ENCODE data around the gene NXPH4. TPM values are rescaled to one million over a fixed set of nuclear protein-coding genes. Genes with fewer than 3 reads are reported as not detected.

The NXPH4 gene
- total RNA-seq, 2 experiments from 2014 or later: 5.3 to 10.5 TPM

DNA sequence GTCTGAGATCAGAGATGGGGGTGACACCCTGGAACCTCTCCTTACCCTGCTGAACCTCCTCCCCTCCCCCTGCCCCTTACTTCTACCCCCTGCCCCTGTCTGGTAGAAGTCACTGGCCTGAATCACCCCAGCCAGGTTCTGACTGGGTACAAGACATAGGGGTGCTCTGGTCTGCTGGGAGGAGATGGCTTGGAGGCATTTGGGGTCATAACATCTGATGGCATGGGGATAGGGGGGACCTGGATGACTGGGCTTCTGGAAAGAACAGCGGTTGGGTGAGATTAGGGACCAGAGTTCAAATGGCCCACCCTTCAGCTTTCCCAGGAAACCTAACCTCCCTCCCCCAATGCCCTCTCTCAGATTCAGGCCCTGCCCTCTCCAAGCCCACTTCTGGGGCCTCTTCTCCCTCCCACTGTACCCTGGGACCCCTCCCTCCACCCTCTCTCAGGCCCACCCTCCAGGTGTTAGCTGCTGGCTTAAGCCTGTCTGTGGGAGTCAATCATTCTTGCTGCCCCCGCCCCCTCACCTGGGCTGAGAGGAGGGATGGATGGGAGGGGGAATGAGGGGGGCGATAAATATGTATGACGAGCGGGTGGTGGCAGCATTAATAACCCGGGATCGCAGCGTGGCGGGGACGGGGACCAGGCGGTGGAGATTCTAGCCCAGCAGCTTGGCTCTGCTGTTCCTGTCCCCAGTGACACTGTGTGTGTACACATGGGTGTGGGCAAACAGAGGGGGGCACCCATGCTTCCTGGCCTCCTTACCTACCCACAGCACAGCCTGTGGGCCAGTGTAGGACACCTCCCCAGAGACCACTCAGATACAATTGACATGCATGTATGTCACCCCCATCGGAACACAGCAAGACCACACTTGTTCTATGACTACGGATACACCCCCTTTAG, 5.9 kb downstream of the NXPH4 start:
- H3K4me2 ChIP-seq (ENCODE audit: low read length): no peak overlapping the region; the same call in 1 of the 2 replicates
- H3K27ac ChIP-seq (ENCODE audit: low read depth, low read length, poor library complexity, severe bottlenecking): no peak overlapping the region
- no TSS peak for BruUV-seq (replicated peaks)
- H3K36me3 ChIP-seq (ENCODE audit: insufficient read depth, low read length): no peaks in the 10 kb centered on the region
- no peaks in the 10 kb centered on the region for H4K20me1 ChIP-seq (ENCODE audit: insufficient read depth, low read length)
- H3K4me3 ChIP-seq (ENCODE audit: low read depth, low read length, poor library complexity, severe bottlenecking): no peak overlapping the region
- no peaks in the 10 kb centered on the region for H3K9me3 ChIP-seq (ENCODE audit: low read length)
- TF ChIP-seq, protein P1, sequence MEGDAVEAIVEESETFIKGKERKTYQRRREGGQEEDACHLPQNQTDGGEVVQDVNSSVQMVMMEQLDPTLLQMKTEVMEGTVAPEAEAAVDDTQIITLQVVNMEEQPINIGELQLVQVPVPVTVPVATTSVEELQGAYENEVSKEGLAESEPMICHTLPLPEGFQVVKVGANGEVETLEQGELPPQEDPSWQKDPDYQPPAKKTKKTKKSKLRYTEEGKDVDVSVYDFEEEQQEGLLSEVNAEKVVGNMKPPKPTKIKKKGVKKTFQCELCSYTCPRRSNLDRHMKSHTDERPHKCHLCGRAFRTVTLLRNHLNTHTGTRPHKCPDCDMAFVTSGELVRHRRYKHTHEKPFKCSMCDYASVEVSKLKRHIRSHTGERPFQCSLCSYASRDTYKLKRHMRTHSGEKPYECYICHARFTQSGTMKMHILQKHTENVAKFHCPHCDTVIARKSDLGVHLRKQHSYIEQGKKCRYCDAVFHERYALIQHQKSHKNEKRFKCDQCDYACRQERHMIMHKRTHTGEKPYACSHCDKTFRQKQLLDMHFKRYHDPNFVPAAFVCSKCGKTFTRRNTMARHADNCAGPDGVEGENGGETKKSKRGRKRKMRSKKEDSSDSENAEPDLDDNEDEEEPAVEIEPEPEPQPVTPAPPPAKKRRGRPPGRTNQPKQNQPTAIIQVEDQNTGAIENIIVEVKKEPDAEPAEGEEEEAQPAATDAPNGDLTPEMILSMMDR (conservative IDR thresholded peaks at IDR 0.05; ENCODE audit: low read length): no peak
- no peak for TF ChIP-seq EZH2phosphoT487 (IDR thresholded peaks at IDR 0.05; ENCODE audit: borderline replicate concordance, low read depth, low read length)
- CTCF ChIA-PET (ENCODE audit: unreplicated experiment): no interaction called here
- intact Hi-C loops (cut with micrococcal nuclease; ENCODE audit: unreplicated experiment): no loop called here
- no peak for DNase-seq (ENCODE audit: low spot score)
- POLR2A ChIA-PET: no interaction called here
- H2AFZ ChIP-seq (ENCODE audit: low read length): no peak overlapping the region
- H3K79me2 ChIP-seq (ENCODE audit: insufficient read depth, low read depth, low read length): no peaks in the 10 kb centered on the region
- H3K4me1 ChIP-seq (ENCODE audit: insufficient read depth, low read length, poor library complexity, severe bottlenecking): peaks cover 52% of the 10 kb centered on the region
- no peaks in the 10 kb centered on the region for H3K9me2 ChIP-seq (ENCODE audit: insufficient read depth, low read length)

DNA sequence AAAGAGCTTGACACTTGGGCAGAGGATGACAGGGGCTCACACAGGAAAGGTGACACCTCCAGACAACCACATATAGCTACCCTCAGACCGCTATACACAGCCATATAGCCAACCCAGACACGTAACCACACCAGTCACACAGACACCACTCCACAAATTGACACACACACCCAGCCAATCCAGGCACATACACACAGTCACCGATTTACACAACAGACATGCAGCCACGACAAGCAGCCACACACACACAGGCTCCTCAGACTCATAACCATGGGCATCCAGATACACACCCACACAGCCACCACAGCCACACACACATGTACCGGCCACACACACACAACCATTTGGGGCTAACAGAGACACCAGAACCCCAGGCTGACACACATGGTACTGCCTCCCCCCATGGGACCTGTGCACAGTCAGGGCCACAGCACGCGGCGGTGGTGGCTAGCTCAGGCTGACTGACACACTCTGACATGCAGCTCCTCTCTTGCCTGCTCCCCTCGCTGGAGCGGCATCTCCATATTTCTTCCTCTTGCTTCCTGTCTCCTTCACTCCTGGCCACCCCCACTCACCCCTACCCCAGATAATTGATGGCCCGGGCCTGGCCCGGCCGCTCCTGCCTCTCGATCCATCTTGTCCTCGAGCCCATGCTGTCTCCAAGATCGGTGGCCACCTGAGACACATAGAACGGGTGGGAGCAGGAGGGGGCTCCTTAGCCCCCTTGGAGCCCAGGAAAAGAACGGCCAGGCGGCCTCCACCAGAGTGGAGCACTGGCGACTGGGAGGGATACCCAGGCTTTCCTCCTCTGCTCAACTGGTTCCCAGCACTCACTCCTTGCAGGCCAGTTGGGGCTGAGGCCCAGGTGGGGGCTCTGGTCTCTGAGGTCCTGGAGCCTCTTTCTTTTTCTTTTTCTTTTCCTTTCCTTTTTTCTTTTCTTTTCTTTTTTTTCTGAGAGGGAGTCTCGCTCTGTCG, 6.9 kb downstream of the NXPH4 start:
- Histone ChIP-seq H4K20me1 (ENCODE audit: insufficient read depth, low read length) (no peaks in the 10 kb centered on the region), H3K36me3 (ENCODE audit: insufficient read depth, low read length) (no peaks in the 10 kb centered on the region), H3K4me3 (ENCODE audit: low read depth, low read length, poor library complexity, severe bottlenecking) (no peak overlapping the region), H2AFZ (ENCODE audit: low read length) (no peak overlapping the region), H3K9me2 (ENCODE audit: insufficient read depth, low read length) (no peaks in the 10 kb centered on the region), H3K9me3 (ENCODE audit: low read length) (no peaks in the 10 kb centered on the region), H3K4me2 (ENCODE audit: low read length) (no peak overlapping the region; the same call in 1 of the 2 replicates), H3K27ac (ENCODE audit: low read depth, low read length, poor library complexity, severe bottlenecking) (no peak overlapping the region), H3K79me2 (ENCODE audit: insufficient read depth, low read depth, low read length) (no peaks in the 10 kb centered on the region), H3K4me1 (ENCODE audit: insufficient read depth, low read length, poor library complexity, severe bottlenecking) (peaks cover 49% of the 10 kb centered on the region)
- no TSS peak for BruUV-seq (replicated peaks)
- POLR2A ChIA-PET: no interaction called here
- intact Hi-C loops (cut with micrococcal nuclease; ENCODE audit: unreplicated experiment): no loop called here
- TF ChIP-seq, protein P1 (conservative IDR thresholded peaks at IDR 0.05; ENCODE audit: low read length): no peak
- no peak for TF ChIP-seq EZH2phosphoT487 (IDR thresholded peaks at IDR 0.05; ENCODE audit: borderline replicate concordance, low read depth, low read length)
- DNase-seq (ENCODE audit: low spot score): no peak
- CTCF ChIA-PET (ENCODE audit: unreplicated experiment): no interaction called here
